Endodermal cell (in vitro differentiated cells): ENCODE results near the gene PITPNM3. TPM values are rescaled to one million over a fixed set of nuclear protein-coding genes. Genes with fewer than 3 reads are reported as not detected.
A peak's percentile ranks its signal among the peaks of the same experiment; 100 is the strongest.

Experiments used
- DNase-seq: peaks from one replicate; pipeline ENCODE4 v3.0.0-alpha.2; 2017
- H3K27ac ChIP-seq: 2 replicates; pipeline ENCODE4 v1.5.1; 2013; ENCODE audit warnings: mild to moderate bottlenecking, low read depth, low read length, moderate library complexity
- H3K27me3 ChIP-seq: 2 replicates; pipeline ENCODE4 v1.6.1; 2013; ENCODE audit warnings: mild to moderate bottlenecking, low read length, moderate library complexity; ENCODE audit not compliant: insufficient read depth, control insufficient read depth, poor library complexity, severe bottlenecking
- H3K36me3 ChIP-seq: 2 replicates; pipeline ENCODE4 v1.7.0; 2013; ENCODE audit warnings: mild to moderate bottlenecking, low read length, moderate library complexity; ENCODE audit not compliant: control insufficient read depth, insufficient read depth
- H3K4me1 ChIP-seq: one replicate; pipeline ENCODE4 v1.7.0; 2013; ENCODE audit warnings: low read length; ENCODE audit not compliant: control insufficient read depth, insufficient read depth
- H3K4me3 ChIP-seq: 2 replicates; pipeline ENCODE4 v1.5.1; 2013; ENCODE audit warnings: mild to moderate bottlenecking, low read length, moderate library complexity
- H3K9ac ChIP-seq: 2 replicates; pipeline ENCODE4 v1.6.1; 2013; ENCODE audit warnings: mild to moderate bottlenecking, low read length, moderate library complexity; ENCODE audit not compliant: poor library complexity, severe bottlenecking; ENCODE audit errors: extremely low read depth
- H3K9me3 ChIP-seq: 2 replicates; pipeline ENCODE4 v1.6.1; 2013; ENCODE audit warnings: mild to moderate bottlenecking, low read length, moderate library complexity; ENCODE audit not compliant: control insufficient read depth
- H3K27ac Mint-ChIP-seq: 2 replicates; pipeline ENCODE4 v1.8.0; 2020; ENCODE audit warnings: mixed read lengths
- H3K27me3 Mint-ChIP-seq: 2 replicates; pipeline ENCODE4 v1.8.0; 2021; ENCODE audit warnings: mild to moderate bottlenecking, mixed read lengths; ENCODE audit not compliant: insufficient read depth
- H3K36me3 Mint-ChIP-seq: 2 replicates; pipeline ENCODE4 v1.8.0; 2020; ENCODE audit warnings: low read depth, mixed read lengths
- H3K4me1 Mint-ChIP-seq: 2 replicates; pipeline ENCODE4 v1.8.0; 2020; ENCODE audit warnings: mixed read lengths
- H3K4me3 Mint-ChIP-seq: 2 replicates; pipeline ENCODE4 v1.8.0; 2020; ENCODE audit warnings: mild to moderate bottlenecking, moderate library complexity, mixed read lengths
- H3K9me3 Mint-ChIP-seq: 2 replicates; pipeline ENCODE4 v1.8.0; 2020; ENCODE audit warnings: mild to moderate bottlenecking, mixed read lengths
- WGBS, 2 experiments: methylation state at CpG; one replicate each; pipeline versions ENCODE4 v1.1.5 to v1.1.7; 2013; ENCODE audit warnings: missing lambda C conversion rate in 2 of 2, mixed read lengths in 1 of 2; ENCODE audit not compliant: insufficient coverage in 1 of 2, insufficient read length in 1 of 2; 5-methylcytosine and 5-hydroxymethylcytosine counted together
- total RNA-seq, 2 donors: library from RNA; stranded (reverse); fragmentation: NEBNext Ultra II Directional in 1 of 2; extraction: Animal tissue kit (Norgen Biotek cat#: 25700) in 1 of 2; gene quantifications; 2 replicates in 1 of 2; 3 replicates in 1 of 2; pipeline ENCODE4 v1.2.1, GENCODE V29; 2021
- TF ChIP-seq, protein P1 (sequence below): fragments of 200-600 bp; sonication (generic); conservative IDR thresholded peaks from 2 replicates; pipeline ENCODE4 v1.5.0; 2021; ENCODE audit warnings: antibody characterized with exemption, mild to moderate bottlenecking

PITPNM3 gene
- total RNA-seq, 2 donors from 2014 or later: 1.8 to 2.7 TPM

DNA sequence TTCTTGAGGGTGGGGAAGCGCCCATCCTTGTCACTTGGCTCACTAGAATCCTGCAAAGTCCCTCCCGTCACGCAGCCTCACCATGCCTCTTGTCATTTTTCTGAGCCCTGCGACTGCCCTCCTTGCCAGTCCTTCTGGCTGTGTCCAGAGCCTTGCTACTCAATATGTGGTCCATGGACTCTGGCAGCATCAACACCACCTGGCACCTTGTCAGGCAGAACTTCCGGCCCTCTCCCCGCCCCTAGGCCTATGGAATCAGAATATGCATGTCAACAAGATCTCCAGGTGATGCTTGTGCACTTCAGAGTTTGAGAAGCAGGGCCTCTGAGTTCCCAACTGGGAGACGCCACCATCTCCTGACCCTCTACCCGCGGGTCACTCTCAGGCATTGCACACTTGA lies 100.0 kb downstream of the PITPNM3 start:
- H3K36me3 ChIP-seq: no peaks in the 10 kb centered on the region
- no peak overlapping the region for H3K4me3 Mint-ChIP-seq
- no peak overlapping the region for H3K9ac ChIP-seq
- peaks cover 12% of the 10 kb centered on the region for H3K27me3 ChIP-seq
- 92 to 93% methylated on average over 9 of the region's 9 CpGs for WGBS, 2 experiments
- TF ChIP-seq, protein P1, sequence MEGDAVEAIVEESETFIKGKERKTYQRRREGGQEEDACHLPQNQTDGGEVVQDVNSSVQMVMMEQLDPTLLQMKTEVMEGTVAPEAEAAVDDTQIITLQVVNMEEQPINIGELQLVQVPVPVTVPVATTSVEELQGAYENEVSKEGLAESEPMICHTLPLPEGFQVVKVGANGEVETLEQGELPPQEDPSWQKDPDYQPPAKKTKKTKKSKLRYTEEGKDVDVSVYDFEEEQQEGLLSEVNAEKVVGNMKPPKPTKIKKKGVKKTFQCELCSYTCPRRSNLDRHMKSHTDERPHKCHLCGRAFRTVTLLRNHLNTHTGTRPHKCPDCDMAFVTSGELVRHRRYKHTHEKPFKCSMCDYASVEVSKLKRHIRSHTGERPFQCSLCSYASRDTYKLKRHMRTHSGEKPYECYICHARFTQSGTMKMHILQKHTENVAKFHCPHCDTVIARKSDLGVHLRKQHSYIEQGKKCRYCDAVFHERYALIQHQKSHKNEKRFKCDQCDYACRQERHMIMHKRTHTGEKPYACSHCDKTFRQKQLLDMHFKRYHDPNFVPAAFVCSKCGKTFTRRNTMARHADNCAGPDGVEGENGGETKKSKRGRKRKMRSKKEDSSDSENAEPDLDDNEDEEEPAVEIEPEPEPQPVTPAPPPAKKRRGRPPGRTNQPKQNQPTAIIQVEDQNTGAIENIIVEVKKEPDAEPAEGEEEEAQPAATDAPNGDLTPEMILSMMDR: no peak
- H3K36me3 Mint-ChIP-seq: no peaks in the 10 kb centered on the region
- no peak overlapping the region for H3K27ac Mint-ChIP-seq
- H3K27ac ChIP-seq: no peak overlapping the region
- H3K4me1 Mint-ChIP-seq: peaks cover 16% of the 10 kb centered on the region
- DNase-seq: no peak
- no peak overlapping the region for H3K4me3 ChIP-seq
- no peaks in the 10 kb centered on the region for H3K9me3 ChIP-seq
- peaks cover 13% of the 10 kb centered on the region for H3K27me3 Mint-ChIP-seq
- no peaks in the 10 kb centered on the region for H3K4me1 ChIP-seq
- H3K9me3 Mint-ChIP-seq: no peaks in the 10 kb centered on the region

DNA sequence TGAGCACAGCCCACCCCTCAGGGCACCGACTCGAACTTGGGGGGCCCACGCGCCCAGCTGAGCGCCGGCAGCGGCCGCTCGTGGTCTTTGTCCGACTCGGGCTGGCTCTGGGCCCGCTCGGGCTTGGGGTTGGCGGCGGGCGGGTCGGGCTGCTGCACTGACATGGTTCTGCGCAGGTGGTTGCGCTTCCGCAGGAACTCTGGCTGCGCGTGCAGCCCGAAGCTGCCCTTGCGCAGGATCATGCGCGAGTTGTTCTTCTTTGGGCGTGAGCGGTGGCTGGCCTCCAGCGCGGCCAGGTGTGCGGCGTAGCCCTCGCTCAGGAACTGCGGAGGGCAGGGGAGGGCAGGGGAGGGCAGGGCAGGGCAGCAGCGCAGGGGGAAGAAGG lies 101.0 kb downstream of the PITPNM3 start:
- peaks cover 1% of the 10 kb centered on the region for H3K36me3 Mint-ChIP-seq
- Histone ChIP-seq H3K9ac (no peak overlapping the region), H3K4me3 (peak overlapping the region; percentile 62), H3K27me3 (peaks cover 12% of the 10 kb centered on the region), H3K36me3 (no peaks in the 10 kb centered on the region), H3K9me3 (no peaks in the 10 kb centered on the region), H3K4me1 (no peaks in the 10 kb centered on the region), H3K27ac (no peak overlapping the region)
- no peak overlapping the region for H3K27ac Mint-ChIP-seq
- H3K27me3 Mint-ChIP-seq: peaks cover 13% of the 10 kb centered on the region
- TF ChIP-seq, protein P1: no peak
- no peak for DNase-seq
- WGBS, 2 experiments: 0 to 6% methylated on average over 5 to 32 of the region's 35 CpGs
- peak overlapping the region; percentile 51 for H3K4me3 Mint-ChIP-seq
- H3K4me1 Mint-ChIP-seq: peaks cover 16% of the 10 kb centered on the region
- H3K9me3 Mint-ChIP-seq: no peaks in the 10 kb centered on the region

DNA sequence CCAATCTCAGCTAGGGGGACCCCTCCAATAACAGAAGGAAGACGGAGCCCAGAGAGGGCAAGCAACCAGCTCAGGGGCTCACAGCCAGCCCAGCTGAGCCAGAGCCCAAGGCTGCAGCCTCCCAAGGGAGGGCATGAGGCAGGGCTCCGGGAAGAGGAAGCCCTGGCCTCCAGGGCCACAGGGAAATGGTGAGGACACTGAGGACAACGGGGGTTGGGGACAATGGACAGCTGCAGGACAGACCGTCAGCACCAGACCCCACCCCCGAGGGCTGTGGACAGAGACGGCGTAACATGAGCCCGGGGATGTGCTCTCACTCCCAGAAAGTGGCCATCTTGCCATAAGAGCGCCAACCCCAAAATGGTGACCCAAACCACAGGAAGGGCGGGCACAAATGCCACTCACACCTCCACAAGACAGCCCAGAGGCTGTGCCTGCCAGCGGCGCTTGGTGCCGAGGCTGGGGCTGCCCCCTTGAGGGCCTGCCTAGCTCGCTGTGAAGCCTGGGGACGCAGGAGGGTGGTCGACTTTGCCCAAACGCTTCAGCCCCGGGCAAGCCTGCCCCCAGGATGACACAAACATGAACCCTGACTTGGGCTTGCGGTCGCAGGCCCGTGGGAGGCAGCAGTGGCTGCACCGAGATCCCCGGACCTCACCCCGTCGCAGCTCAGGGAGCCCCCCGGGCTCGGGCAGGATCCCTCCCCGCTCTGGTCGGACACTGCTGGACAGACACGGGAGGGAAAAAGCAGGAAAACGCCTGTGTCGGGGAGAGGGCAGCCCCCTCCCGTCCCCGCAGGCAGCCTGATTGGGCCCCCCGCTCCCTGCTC lies 101.6 kb downstream of the PITPNM3 start:
- H3K9ac ChIP-seq: no peak overlapping the region
- peak; percentile 85 for DNase-seq
- H3K27me3 Mint-ChIP-seq: peaks cover 13% of the 10 kb centered on the region
- no peaks in the 10 kb centered on the region for H3K4me1 ChIP-seq
- peaks cover under 1% of the 10 kb centered on the region for H3K36me3 ChIP-seq
- WGBS, 2 experiments: 31 to 35% methylated on average over 9 to 35 of the region's 35 CpGs
- no peak overlapping the region for H3K27ac ChIP-seq
- peaks cover 12% of the 10 kb centered on the region for H3K27me3 ChIP-seq
- H3K4me3 ChIP-seq: peak overlapping the region; percentile 62
- no peaks in the 10 kb centered on the region for H3K9me3 ChIP-seq
- peak overlapping the region; percentile 51 for H3K4me3 Mint-ChIP-seq
- H3K36me3 Mint-ChIP-seq: peaks cover 5% of the 10 kb centered on the region
- TF ChIP-seq, protein P1: no peak
- H3K27ac Mint-ChIP-seq: no peak overlapping the region
- no peaks in the 10 kb centered on the region for H3K9me3 Mint-ChIP-seq
- H3K4me1 Mint-ChIP-seq: peaks cover 16% of the 10 kb centered on the region
